GM21529 (cell line): ENCODE results near the gene GRK5.

Experiments used
- ATAC-seq: cut with Tn5 transposase; IDR thresholded peaks from one replicate; pipeline ENCODE4 v1.9.1; 2021; ENCODE audit not compliant: unreplicated experiment

The GRK5 gene

DNA sequence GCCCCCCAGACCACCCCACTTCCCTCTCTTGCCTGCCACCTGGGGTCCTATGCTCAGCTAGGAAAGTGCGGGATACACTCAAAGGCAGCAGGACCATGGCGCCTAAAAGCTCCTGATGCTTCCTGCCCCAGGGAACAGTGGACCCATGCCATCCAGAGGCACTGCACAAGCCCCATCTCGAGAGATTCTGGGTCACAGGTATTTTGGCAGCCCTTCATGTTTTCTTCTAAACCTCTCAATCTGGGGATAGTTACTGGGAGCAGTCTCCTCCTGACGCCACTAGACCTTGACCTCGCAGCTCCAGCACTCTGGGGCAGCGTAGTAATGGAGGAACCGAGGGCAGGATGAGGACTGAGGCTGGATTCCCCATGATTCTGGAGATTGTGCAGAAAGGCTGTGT is 107.1 kb downstream of the GRK5 start:
- no peak for ATAC-seq

DNA sequence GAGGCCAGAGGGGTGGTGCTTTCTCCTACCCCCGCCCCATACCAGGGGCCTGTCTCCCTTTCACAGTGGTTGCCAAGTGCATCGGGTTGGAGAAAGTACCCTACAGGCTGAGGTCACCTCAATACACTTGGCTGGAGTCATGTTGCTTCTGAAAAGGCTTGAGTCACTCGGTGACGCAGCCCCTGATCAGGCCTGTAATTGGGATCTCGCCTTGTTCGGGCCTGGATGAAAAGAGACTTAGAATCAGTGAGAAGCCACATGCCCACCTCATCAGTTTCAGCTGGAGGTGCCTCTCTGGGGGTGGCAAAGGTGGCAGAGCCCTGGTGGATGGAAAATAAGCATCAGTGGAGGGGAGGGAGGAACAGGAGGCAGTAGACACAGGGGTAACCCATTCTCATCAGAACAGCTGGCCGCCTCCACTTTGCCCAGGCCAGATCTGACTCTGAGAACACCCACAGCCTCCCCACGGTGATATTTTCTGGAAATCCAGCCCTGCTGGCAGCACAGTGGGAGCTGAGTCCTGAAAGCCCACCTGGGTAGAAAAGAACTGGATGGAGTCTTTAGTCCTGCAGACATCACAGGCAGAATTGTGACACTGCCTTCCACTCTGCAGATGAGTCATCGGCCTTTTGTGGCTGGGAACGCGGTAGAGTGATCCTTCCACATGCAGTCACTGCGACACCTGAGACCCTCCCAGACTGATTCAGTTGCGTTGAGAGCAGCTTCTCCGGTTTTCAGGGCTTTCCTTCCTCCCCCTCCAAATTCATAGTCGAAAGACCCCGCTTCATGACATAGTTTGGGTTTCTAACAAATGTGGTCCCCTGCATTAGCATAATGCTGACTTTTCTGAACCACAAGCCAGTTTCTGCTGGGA is 108.0 kb downstream of the GRK5 start:
- peak; percentile 59 for ATAC-seq

DNA sequence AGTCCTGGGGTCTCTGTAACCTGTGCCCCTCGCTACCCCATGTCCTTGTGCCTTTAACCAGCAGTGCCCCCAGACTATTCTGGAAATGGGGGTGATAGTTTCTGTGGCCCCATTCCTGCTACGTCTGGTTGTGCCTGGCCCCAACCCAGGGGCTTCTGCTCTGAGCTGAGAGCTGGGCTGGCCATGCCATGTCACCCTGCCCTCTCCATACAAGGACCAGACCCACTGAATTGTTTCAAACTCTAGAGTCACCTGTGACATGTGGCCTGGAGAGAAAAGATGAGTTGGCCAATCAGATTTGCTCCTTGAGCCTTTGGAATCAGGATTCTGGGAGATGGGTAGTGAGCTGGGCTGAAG is 108.6 kb downstream of the GRK5 start:
- no peak for ATAC-seq

DNA sequence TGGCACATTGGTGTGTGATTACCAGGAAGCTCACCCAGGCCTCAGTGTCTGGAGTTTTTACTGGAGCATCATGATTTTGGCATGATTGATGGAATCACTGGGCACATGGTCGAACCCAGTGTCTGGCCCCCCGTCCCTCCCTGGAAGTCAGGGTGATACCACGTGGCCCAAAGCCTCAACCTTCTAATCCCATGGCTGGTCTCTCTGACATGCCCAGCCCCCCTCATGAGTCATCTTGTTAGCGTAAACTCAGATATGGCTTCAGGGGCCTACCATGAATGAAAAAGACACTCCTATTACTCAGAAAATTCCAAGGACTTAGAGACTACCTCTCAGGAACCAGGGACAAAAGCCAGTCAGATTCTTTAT is 109.3 kb downstream of the GRK5 start:
- ATAC-seq, result no peak

DNA sequence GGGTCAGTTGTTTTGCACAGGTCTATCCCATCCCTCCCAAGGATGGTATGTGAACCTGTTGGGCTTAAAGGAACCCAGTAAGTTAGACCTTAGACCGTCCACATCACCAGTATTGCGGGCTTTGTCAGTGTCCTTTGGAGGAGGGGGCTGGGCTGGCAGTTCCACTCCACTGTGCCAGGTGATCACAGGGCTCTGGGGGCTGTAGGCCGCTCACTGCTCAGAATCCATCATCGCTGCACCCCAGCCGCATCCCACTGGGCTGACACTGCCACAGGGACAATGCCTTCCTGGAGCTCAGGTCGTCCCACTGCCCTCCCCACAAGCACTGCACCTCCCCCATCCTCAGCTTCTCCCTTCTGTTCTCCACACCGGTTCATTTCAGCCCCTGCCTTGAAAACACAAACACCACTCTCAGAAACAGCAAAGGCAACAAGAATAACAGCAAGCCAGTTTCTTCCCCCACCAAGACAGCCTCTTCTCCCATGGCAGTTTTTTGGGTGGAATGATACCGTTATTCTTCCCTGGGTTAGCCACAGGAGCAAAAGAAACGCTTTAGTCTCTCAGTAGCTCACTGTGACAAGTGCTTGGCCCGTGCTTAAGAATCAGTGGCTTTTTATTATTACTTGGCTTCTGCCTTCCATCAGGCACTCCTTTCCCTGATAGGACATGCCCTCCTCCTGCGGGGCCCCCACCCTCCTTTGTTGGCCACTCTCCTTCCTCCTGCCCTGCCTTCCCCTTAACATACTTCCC is 111.2 kb downstream of the GRK5 start:
- no peak for ATAC-seq

DNA sequence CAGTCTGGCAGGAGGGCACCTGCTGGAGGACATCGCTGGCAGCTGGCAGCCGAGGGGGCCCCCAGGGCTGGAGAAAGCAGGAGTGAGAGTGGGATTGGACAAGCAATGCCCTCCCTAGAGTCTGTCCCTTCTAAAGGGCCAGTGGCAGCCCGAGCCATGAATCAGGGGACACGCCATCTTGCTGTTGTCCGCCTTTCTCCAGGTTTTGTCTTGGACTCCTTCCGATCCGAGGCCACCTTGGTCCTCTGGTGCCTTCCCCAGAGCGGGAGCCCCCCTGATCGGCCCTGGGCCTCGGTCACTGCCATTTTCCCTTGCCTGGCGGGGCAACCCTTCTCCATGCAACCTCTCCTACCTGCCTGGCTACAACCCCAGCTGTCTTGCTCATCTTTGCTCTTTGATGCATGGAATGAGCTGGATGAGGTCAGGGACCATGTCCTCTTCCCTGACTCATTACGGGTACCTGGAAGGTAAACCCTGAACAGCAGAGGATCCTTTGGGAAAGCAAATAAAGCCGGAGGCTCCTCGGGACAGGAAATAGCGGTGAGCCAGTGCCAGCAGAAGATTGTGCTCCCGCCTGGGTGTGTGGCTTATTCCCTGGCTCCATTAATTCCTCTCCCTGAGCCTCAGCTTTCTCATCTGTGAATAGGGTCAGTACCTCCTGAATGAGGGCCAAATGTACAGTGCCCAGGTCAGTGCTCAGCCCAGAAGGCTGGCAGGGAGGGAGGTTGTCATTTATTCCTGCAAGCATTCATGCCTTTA is 112.0 kb downstream of the GRK5 start:
- no peak for ATAC-seq

DNA sequence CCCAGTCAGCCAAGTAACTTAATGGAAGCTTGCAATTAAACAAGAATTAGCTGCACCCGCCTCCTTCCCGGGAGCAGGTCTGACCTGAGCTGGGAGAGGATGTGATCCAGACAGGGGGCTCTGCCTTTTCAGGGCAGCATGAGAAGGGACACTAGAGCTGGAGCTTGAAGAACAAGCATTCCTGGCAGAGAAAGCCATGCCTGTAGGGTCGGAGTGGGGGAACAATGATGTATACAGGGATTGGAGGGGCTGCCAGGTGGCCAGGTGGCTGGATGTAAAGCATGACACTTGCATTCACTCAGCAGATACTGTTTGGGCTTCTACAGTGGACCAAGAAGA is 112.5 kb downstream of the GRK5 start:
- no peak for ATAC-seq

DNA sequence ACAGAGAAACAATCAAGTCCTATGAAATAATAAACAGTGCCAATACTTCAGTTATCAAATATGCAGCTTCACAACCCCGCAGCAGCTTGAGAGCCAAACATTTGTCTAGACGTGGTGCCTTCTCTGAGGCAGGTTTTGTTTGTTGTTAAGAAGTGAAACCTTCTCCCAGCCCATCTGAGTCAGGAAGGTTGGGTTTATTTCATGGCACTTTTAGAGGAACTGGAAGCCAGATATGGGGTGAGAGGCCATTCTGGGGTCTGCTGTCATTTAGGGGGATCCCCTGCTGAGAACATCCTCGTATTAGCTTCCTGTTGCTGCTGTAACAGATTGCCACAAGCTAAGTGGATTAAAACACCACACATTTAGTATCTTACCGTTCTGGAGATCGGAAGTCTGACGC is 113.6 kb downstream of the GRK5 start:
- ATAC-seq, result no peak

DNA sequence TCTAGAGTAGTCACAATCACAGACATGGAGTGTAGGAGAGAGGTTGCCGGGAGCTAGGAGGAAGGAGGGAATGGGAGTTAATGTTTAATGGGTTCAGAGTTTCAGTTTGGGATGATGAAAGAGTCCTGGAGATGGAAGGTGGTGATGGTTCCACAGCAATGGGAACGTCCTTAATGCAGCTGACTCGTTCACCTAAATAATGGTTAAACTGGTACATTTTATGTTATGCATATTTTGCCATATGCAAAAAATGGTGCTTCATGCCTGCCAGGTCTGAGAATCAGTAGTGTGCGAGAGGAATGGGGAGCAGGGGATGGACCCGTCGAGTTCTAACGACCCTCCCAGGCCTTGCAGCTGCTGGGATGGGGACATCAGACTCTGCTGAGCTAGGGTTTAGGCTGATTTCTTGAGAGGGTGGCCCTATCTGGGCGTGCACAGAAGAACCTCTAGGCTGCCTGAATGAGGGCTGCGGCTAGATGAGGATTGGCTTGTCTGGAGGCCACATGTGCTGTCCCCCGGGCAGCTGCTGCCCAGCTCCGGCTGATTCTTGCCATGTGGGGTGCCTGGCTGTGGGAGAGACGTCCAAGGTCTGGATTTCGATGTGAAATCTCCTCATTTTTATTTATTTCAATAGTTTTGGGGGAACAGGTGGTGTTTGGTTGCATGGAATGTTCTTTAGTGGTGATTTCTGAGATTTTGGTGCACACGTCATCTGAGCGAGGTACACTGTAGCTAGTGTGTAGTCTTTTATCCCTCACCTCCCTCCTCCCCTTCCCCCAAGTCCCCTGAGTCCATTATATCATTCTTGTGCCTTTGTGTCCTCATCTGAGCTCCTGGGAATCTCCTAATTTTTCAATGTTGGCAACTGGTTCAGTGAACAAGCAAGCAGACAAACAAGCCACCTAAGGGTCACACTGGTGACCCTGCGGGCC is 116.0 kb downstream of the GRK5 start:
- ATAC-seq, result no peak

DNA sequence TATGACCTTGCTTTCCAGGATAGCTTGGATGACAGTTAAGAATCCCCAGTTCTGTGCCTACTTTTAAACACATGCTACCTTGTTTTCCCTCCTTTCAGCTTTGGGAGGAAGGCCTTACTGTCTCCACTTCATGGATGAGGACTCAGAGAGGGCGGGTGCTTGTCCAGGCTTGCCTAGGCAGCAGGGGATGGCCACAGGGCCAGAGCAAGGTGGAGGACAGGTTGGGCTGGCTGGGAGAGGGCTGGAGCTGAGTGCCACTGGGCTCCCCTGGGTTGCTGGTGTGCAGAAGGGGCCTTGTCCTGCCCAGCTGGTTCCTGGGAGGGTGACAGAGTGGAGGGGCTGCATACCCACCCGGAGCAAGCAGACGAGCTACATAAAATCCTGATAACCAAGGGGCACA is 117.8 kb downstream of the GRK5 start:
- no peak for ATAC-seq

DNA sequence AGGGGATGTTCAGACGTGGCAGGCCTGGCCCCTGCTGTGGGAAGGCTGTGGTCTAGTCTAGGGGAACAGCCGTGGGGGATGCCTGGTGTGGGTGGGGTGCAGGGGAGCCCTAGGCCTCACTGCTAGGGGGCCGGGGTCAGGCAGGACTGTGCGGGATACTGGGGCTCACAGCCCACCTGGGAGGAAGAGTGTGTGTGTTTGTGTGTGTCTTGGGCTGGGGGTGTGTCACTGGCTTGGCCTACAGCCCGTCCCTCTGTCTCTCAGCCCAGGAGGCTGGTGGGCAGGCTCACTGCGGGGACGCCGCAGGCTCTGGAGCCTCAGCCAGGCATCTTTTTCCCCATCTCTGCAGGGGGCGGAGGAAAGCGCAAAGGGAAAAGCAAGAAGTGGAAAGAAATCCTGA is 118.8 kb downstream of the GRK5 start:
- no peak for ATAC-seq

DNA sequence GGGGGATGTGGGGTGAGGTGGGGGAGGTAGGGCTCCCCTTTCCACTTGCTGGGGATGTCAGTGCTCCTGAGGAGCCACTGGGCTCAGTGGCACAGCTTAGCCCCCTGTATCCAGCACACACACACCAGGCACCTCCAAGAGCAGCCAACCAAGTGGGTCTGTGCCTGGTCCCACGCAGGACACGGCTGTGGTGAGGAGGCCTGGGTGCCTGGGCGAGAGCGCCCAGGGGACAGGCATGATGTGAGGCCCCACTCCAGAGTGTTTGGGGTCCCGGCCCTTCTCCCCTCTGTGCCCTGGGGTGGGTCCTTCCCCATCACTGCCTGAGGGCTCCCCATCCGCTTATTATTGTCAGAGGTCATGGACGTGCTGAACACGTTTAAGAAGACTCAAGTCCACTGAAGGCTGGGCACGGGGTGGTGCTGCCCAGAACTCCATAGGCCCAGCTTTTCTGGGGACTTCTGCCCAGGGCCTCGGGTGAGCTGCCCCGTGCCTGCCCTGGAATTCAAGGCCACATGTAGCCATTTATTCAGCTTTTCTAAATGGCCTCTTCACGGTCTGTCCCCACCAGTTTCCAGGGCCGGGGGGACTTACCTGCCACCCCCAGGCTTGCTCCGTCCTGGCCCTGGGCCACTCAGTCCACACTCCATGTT is 119.8 kb downstream of the GRK5 start:
- no peak for ATAC-seq

DNA sequence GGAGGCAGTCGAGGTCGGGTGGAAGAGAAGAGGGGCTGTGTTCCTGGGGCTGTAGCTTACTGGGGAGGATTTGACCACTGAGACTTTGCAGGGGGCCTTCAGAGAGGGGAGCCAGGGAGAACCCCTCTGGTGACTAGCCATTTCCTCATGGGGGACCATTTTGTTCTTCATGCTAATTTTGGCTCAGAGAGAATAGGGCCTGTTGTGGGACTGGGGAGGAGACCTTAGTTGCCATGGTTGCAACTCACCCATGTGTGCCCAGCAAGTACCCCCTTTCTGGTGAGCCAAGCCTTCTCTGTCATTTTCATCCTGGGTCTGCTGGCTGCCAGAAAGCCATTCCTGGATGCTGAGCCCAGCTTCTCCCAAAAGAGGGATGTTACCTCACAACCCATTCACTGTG is 120.9 kb downstream of the GRK5 start:
- ATAC-seq, result no peak

DNA sequence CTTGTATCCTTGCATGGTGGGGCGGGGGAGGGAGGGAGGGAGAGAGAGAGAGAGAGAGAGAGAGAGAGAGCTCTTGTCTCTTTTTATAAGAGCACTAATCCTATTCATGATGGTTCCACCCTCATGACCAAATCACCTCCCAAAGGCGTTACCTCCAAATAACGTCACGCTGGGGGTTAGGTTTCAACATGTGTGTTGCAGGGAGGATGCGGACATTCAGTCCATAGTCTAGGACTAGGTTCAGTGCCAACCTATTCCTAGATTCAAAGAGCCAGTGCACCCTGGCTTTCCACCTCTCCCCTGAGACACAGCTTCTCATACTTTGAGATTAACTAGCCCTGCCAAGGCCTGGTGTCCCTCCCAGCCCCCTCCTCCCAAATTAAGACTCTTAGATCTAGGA is 123.0 kb downstream of the GRK5 start:
- no peak for ATAC-seq

DNA sequence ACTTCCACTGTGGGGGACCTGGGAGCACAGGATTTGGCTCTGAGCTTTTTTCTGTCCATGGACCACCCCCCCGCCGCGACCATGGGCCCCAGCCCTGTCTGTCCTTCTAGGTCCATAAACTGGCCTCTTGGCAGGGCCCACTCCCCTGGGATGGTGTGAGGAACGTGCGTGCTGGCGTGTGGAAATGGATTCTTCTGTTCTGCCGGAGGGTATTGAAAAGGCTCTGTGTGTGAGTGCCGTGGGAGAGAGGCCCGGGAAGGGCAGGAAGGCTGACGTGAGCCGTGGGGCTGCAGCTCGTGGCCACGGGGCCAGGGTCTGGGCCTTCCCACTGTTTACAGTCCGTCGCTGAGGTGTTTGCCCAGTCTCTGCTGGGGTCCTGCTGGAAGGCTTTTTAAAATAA is 123.7 kb downstream of the GRK5 start:
- ATAC-seq, result no peak

DNA sequence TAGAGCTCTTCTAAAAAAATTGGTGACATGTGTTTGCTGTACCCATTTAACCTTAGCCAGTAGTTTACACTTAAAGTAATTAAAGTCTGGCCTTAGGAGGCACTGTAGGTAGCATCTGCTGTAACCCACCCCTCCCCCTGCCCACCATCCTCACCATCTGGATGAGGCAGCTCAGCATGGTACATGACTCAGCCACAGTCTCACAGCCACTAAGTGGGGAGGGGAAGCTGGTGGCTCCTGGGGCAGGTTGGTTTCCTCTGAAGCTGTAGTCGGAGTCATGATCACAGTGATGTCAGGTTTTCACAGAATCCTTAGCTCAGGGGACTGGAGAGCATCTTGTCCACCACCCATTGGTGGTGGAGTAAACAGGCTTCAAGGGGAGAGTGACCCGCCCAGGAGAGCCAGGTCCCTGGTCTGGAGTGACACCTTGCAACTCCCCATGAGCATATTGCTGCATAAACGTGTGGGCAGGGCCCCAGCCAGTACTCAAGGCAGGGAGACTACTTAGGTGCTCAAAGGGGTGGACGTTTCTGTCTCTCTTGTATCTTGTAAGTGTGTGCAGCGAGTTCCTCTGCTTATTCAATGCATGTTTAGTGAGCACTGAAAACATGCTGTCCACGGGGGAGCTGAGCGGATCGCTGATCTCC is 125.9 kb downstream of the GRK5 start:
- no peak for ATAC-seq

DNA sequence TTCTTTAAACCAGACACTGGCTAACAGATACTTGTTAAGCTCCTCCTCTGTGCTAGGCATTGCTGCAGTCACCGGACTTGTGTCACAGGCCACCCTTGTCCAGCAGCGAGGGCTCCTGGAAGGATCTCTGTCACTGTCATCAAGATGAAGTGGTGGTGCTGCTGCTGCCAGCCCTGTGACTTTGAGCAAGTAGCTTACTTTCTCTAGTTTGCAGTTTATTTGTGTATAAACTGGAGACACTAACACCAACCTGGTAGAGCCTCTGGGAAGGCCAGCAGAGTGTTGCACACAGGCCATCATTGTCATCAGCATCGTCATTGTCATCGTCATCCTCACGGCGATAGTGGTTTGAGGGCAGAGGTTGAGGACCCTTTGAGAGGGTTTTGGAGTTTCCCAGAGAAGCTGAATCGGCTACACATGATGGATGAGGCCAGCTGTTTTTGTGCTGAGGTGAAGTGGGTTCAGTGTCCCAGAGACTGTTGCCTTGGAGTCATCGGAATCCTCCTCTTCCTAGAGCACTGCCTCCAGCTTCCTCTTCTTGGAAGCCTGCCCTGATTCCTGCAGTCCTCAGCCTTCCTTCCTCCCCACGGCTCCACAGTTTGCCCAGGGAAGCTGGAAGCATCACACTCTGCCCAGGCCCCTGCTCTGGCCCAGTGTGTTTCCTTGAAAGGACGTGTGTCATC is 128.4 kb downstream of the GRK5 start:
- no peak for ATAC-seq

DNA sequence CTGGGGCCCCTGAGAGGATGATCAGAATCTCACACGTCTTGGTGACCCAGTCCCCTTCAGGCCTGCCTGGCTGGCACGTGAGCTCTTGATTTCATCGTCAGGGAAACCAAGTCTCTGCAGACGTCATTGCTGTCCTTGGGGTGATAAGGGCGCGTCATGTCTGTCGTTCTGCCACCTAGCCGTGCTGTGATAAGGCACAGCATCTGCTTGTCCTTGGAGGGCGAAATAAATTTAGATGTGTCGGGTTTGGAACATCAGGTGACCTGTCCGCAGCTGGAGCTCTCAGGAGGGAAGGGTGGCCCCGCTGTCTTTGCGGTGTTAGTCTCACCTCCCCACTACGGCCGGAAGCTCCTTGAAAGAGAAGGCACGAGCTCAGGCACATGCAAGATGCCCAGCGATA is 129.2 kb downstream of the GRK5 start:
- ATAC-seq, result no peak

DNA sequence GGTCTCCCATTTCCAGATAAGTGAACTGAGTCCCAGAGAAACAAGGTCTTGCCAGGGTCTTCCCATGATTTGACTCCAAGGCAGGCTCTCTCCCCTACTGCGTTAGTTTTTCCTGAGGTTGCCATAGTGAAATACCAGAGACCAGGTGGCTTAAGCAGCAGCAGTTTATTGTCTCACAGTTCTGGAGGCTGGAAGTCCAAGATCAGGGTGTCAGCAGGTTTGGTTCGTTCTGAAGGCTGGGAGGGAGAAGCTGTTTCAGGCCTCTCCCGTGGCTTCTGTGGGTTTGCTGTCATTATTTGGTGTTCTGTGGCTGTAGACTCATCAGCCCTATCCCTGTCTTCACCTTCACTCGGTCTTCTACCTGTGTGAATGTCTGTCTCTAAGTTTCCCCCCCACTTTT is 129.9 kb downstream of the GRK5 start:
- ATAC-seq, result no peak
